Adrenal gland (tissue), 12 donors: Measurements from ENCODE around the gene SAT2. TPM values are rescaled to one million over a fixed set of nuclear protein-coding genes. Genes with fewer than 3 reads are reported as not detected.

Source experiments
- DNase-seq, 7 donors: peaks; one replicate each; pipeline ENCODE4 v3.0.0-alpha.2; 2019 to 2020
- H3K27ac ChIP-seq, 5 donors: fragments of 200-600 bp; sonication (generic) in 4 of 5; 1 replicate in 3 of 5; 2 replicates in 2 of 5; pipeline versions ENCODE4 v1.5.1 to v1.8.0; 2016 to 2020; ENCODE audit warnings: mild to moderate bottlenecking in 1 of 5
- H3K27me3 ChIP-seq: fragments of 200-600 bp; 2 replicates; pipeline ENCODE4 v1.8.0; 2021
- H3K36me3 ChIP-seq, 2 donors: fragments of 200-600 bp; replicated peaks in 1 of 2; 1 replicate in 1 of 2; 2 replicates in 1 of 2; pipeline versions ENCODE4 v1.5.1 to v1.8.0; 2018 to 2022
- H3K4me1 ChIP-seq, 2 donors: fragments of 200-600 bp; replicated peaks in 1 of 2; 1 replicate in 1 of 2; 2 replicates in 1 of 2; pipeline versions ENCODE4 v1.5.1 to v1.8.0; 2018 to 2021
- H3K4me3 ChIP-seq, 4 donors: fragments of 200-600 bp; sonication (generic) in 3 of 4; one replicate each; pipeline ENCODE4 v1.5.1; 2016 to 2018
- H3K9me3 ChIP-seq, 3 donors: fragments of 200-600 bp; sonication (generic) in 1 of 3; replicated peaks in 1 of 3; 1 replicate in 2 of 3; 2 replicates in 1 of 3; pipeline versions ENCODE4 v1.5.1 to v1.8.0; 2016 to 2021
- CTCF ChIP-seq, 6 experiments: fragments of 450-650 bp in 4 of 6; fragments of 200-600 bp in 2 of 6; sonication (generic) in 1 of 6; IDR thresholded peaks; 1 replicate in 5 of 6; 2 replicates in 1 of 6; pipeline versions ENCODE4 v1.5.1 to v1.8.0; 2016 to 2021; ENCODE audit warnings: antibody characterized with exemption in 6 of 6, mild to moderate bottlenecking in 2 of 6, moderate library complexity in 1 of 6
- POLR2A ChIP-seq, 2 donors: fragments of 450-650 bp; IDR thresholded peaks; one replicate each; pipeline ENCODE4 v1.6.1; 2017; ENCODE audit warnings: antibody characterized with exemption in 2 of 2, mild to moderate bottlenecking in 2 of 2, moderate library complexity in 1 of 2
- WGBS, 4 donors: extraction: QIAGEN DNeasy Blood & Tissue Kit in 2 of 4; methylation state at CpG; one replicate each; pipeline versions ENCODE4 v1.1.5 to v1.1.7; 2013 to 2017; 5-methylcytosine and 5-hydroxymethylcytosine counted together
- intact Hi-C, 2 donors: fragments of 100-400 bp; cut with DNase I; formaldehyde crosslinking; loops; one replicate each; pipeline versions ENCODE4 v1.14.1 to v1.15.0; 2022 to 2023
- polyA plus RNA-seq, 3 donors: library from polyadenylated mRNA; stranded (reverse); fragments of 200-250 nt in 2 of 3; fragments of 350-450 nt in 1 of 3; fragmentation: Illumina TruSeq in 1 of 3; extraction: RNeasy Lipid Tissue Mini Kit (QIAGEN cat#74804) in 1 of 3; gene quantifications; one replicate each; pipeline ENCODE4 v1.2.3, GENCODE V29; 2013 to 2014
- total RNA-seq, 9 donors: library from RNA; depleted of rRNA in 4 of 9; stranded (reverse); fragments of >200 nt in 4 of 9; fragments of 120-200 nt in 1 of 9; fragmentation: NEBNext Ultra II Directional in 1 of 9; extraction: Animal tissue kit (Norgen Biotek cat#: 25700) in 1 of 9; gene quantifications; one replicate each; pipeline versions ENCODE4 v1.1.0 to v1.2.4, GENCODE V29; 2013 to 2023
- donor health status: healthy with polysubstance abuse.
- donor health status: Bipolar disorder and iron deficiency.
- donor health status: DM: yes; HTN: yes; CAD: no.
- donor health status: DM: no; HTN: no; CAD: no.
- donor health status: DM: no; HTN: no; CAD: no.
- donor health status: DM: yes; HTN: yes; CAD: no.

SAT2 gene
- total and polyA plus RNA-seq, 12 donors, result 165 to 700 (median 254) TPM

- TF ChIP-seq CTCF (IDR thresholded peaks at IDR 0.05), result no peak
- TF ChIP-seq POLR2A (IDR thresholded peaks at IDR 0.05), result no peak
- Histone ChIP-seq H3K9me3 (no peaks in the 10 kb centered on the region), H3K27me3 (no peaks in the 10 kb centered on the region), H3K4me1 (peaks cover 30 to 50% of the 10 kb centered on the region in 2 donors), H3K36me3 (peaks cover 0 to 10% of the 10 kb centered on the region in 2 donors), H3K4me3 (peak overlapping the region in 3 of 4 donors; percentile 13 to 92 (median 54)), H3K27ac (peak overlapping the region in 4 of 5 donors; percentile 83 to 100 (median 94))
- 7 to 13% (median 7%) methylated on average over 14 to 20 of the region's 20 CpGs for WGBS, 4 donors
- intact Hi-C loops, result no loop called here
- no peak for DNase-seq
These were observed 13.7 kb downstream of the SAT2 start for GRCh38 chr17:7613769-7614424.

GRCh38 chr17:7612294-7612640 is 15.4 kb downstream of the SAT2 start:
- no peak for TF ChIP-seq CTCF (IDR thresholded peaks at IDR 0.05)
- TF ChIP-seq POLR2A (IDR thresholded peaks at IDR 0.05), result no peak
- DNase-seq, result no peak
- H3K4me1 ChIP-seq, result peaks cover 30 to 51% of the 10 kb centered on the region in 2 donors
- intact Hi-C loops, result no loop called here
- peak overlapping the region in 3 of 5 donors; percentile 20 to 70 (median 66) for H3K27ac ChIP-seq
- H3K36me3 ChIP-seq, result peaks cover 0 to 10% of the 10 kb centered on the region in 2 donors
- H3K4me3 ChIP-seq, result no peak overlapping the region
- 87 to 96% (median 92%) methylated on average over 1 of the region's 1 CpG for WGBS, 4 donors
- no peaks in the 10 kb centered on the region for H3K9me3 ChIP-seq
- no peaks in the 10 kb centered on the region for H3K27me3 ChIP-seq

DNA sequence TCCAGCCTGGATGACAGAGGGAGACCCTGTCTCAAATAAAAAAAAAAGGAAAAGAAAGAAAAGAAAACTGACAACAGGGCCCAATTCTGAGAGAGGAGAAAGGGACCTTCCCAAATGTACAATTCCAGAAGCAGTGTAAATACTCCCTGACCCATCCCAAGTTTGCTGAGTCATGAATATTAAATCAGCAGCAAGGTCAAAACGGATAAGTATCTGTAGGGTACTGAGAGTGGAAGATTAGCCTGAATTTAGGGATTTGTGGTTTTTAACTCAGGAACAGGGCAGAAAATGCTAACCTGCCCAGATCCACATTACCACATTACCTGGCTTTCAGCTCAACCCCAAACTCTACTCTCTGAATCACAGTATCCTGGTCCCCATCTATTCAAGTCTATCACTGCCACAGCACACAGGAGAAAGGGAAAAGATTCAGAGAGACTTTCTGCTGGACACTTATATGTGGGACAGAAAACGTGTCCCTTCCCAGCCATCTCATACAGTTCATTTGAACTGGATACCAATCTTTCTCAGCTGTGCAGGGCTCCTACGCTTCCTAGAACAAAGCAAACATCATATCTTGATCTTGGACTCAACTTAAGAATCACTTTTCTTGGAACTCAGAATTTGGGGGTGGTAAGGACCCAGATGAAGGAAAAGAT is 15.9 kb downstream of the SAT2 start:
- TF ChIP-seq CTCF (IDR thresholded peaks at IDR 0.05) (no peak), POLR2A (IDR thresholded peaks at IDR 0.05) (peak in 1 of 2 donors; percentile 10)
- intact Hi-C loops, result no loop called here
- no peaks in the 10 kb centered on the region for H3K9me3 ChIP-seq
- peaks cover 30 to 51% of the 10 kb centered on the region in 2 donors for H3K4me1 ChIP-seq
- DNase-seq, result no peak
- H3K27me3 ChIP-seq, result no peaks in the 10 kb centered on the region
- WGBS, 4 donors, result 38 to 48% (median 44%) methylated on average over 3 of the region's 3 CpGs
- peaks cover 0 to 10% of the 10 kb centered on the region in 2 donors for H3K36me3 ChIP-seq
- H3K4me3 ChIP-seq, result peak overlapping the region in 1 of 4 donors; percentile 21
- H3K27ac ChIP-seq, result peak overlapping the region in 4 of 5 donors; percentile 20 to 75 (median 68)

GRCh38 chr17:7610641-7611040 is 17.0 kb downstream of the SAT2 start:
- no peaks in the 10 kb centered on the region for H3K9me3 ChIP-seq
- DNase-seq, result no peak
- peak overlapping the region in 1 of 5 donors; percentile 70 for H3K27ac ChIP-seq
- TF ChIP-seq CTCF (IDR thresholded peaks at IDR 0.05) (no peak), POLR2A (IDR thresholded peaks at IDR 0.05) (no peak)
- peaks cover 30 to 51% of the 10 kb centered on the region in 2 donors for H3K4me1 ChIP-seq
- intact Hi-C loops, result no loop called here
- H3K27me3 ChIP-seq, result no peaks in the 10 kb centered on the region
- H3K36me3 ChIP-seq, result peaks cover 0 to 15% of the 10 kb centered on the region in 2 donors
- H3K4me3 ChIP-seq, result no peak overlapping the region
- WGBS, 4 donors, result 96 to 100% (median 97%) methylated on average over 2 of the region's 2 CpGs
